ENCODE data around the gene IFNL4. TPM values are rescaled to one million over a fixed set of nuclear protein-coding genes. Genes with fewer than 3 reads are reported as not detected.
"Not testable (repeated sequence)": the region's sequence is repeated elsewhere in the genome, so short reads cannot be mapped to it uniquely, and the experiment has no call there.

The IFNL4 gene
- total RNA-seq, 1 donor from 2014 or later, result not detected

DNA sequence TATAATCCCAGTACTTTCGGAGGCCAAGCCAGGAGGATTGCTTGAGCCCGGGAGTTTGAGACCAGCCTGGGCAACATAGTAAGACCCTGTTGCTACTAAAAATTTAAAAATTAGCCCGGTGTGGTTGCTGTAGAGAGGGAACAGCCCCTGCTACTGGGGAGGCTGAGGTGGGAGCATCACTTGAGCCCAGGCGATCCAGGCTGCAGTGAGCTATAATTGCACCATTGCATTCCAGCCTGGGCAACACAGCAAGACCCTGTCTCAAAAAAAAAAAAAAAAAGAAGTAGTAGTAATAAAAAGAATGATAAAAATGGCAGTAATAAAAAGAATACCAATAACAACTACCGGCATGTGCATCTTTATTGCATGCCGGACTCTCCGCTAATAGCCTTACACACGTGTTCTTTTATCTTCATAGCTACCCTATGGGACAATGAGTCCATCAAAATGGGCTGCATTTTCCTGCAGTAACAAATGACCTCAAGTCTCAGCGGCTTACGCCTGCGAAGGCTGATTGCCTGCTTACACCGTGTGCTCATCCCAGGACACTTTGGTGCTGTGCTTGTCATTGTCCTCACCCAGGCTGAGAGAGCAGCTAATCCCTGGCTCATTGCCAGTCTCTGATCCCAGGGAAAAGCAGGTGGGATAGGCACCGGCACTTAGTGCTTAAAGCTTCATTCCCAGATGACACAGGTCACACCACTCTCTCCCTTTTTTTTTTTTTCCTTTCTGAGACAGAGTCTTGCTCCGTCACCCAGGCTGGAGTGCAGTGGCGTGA lies 30.2 kb downstream of the IFNL4 start:
- Histone ChIP-seq H3K36me3 (ENCODE audit: insufficient read depth, low read length) (no peaks in the 10 kb centered on the region), H3K79me2 (ENCODE audit: insufficient read depth, low read length) (no peaks in the 10 kb centered on the region), H3K9me3 (ENCODE audit: insufficient read depth, low read depth, low read length) (no peaks in the 10 kb centered on the region), H3K4me2 (ENCODE audit: low read length) (no peak overlapping the region), H4K20me1 (ENCODE audit: insufficient read depth, low read length) (no peaks in the 10 kb centered on the region), H3K4me1 (ENCODE audit: insufficient read depth, low read length) (no peaks in the 10 kb centered on the region), H3K4me3 (ENCODE audit: insufficient read depth, low read depth, low read length) (no peak overlapping the region), H2AFZ (ENCODE audit: low read depth, low read length) (no peak overlapping the region), H3K27ac (ENCODE audit: low read depth, low read length) (no peak overlapping the region), H3K27me3 (ENCODE audit: insufficient read depth, low read length) (peaks cover 3% of the 10 kb centered on the region), H3K9ac (ENCODE audit: low read length) (no peak overlapping the region)
- H3K9me3 Mint-ChIP-seq (ENCODE audit: unreplicated experiment), result peaks cover 10% of the 10 kb centered on the region
- TF ChIP-seq, protein P1, sequence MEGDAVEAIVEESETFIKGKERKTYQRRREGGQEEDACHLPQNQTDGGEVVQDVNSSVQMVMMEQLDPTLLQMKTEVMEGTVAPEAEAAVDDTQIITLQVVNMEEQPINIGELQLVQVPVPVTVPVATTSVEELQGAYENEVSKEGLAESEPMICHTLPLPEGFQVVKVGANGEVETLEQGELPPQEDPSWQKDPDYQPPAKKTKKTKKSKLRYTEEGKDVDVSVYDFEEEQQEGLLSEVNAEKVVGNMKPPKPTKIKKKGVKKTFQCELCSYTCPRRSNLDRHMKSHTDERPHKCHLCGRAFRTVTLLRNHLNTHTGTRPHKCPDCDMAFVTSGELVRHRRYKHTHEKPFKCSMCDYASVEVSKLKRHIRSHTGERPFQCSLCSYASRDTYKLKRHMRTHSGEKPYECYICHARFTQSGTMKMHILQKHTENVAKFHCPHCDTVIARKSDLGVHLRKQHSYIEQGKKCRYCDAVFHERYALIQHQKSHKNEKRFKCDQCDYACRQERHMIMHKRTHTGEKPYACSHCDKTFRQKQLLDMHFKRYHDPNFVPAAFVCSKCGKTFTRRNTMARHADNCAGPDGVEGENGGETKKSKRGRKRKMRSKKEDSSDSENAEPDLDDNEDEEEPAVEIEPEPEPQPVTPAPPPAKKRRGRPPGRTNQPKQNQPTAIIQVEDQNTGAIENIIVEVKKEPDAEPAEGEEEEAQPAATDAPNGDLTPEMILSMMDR (IDR thresholded peaks at IDR 0.05; ENCODE audit: insufficient read depth, low read depth, low read length), result no peak
- no peak for TF ChIP-seq EZH2 (IDR thresholded peaks at IDR 0.05; ENCODE audit: insufficient read depth, low read length)
- H3K4me3 Mint-ChIP-seq (ENCODE audit: unreplicated experiment), result no peak overlapping the region
- DNase-seq (ENCODE audit: low read depth), result no peak
- H3K36me3 Mint-ChIP-seq (ENCODE audit: low read depth, unreplicated experiment), result no peaks in the 10 kb centered on the region
- FAIRE-seq, result no peak
- H3K27me3 Mint-ChIP-seq (ENCODE audit: low read depth, unreplicated experiment), result peaks cover 52% of the 10 kb centered on the region
- no peak overlapping the region for H3K27ac Mint-ChIP-seq (ENCODE audit: unreplicated experiment)
- H3K4me1 Mint-ChIP-seq (ENCODE audit: low read depth, unreplicated experiment), result no peaks in the 10 kb centered on the region

DNA sequence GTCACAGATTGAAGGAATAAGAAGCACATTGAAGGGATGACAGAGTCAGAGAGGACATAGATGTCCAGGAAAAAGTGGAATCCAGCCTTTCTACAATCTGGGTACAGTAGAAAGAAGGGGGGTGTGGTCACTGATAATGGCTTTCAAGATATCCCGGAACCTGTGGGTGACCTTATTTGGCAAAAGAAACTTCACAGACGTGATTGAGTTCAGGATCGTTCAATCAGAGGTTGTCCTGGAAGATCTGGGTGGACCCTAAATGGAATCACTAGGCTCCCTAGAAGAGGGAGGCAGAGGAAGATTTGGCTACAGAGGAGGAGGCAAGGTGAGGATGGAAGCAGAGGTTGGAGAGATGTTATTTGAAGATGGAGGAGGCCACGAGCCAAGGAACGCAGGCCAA lies 31.6 kb downstream of the IFNL4 start:
- no peak overlapping the region for H3K27ac Mint-ChIP-seq (ENCODE audit: unreplicated experiment)
- H2AFZ ChIP-seq (ENCODE audit: low read depth, low read length), result no peak overlapping the region
- H3K4me3 Mint-ChIP-seq (ENCODE audit: unreplicated experiment), result no peak overlapping the region
- H3K27me3 ChIP-seq (ENCODE audit: insufficient read depth, low read length), result peaks cover 3% of the 10 kb centered on the region
- H3K4me3 ChIP-seq (ENCODE audit: insufficient read depth, low read depth, low read length), result no peak overlapping the region
- H4K20me1 ChIP-seq (ENCODE audit: insufficient read depth, low read length), result no peaks in the 10 kb centered on the region
- no peak overlapping the region for H3K27ac ChIP-seq (ENCODE audit: low read depth, low read length)
- DNase-seq (ENCODE audit: low read depth), result no peak
- H3K27me3 Mint-ChIP-seq (ENCODE audit: low read depth, unreplicated experiment), result peaks cover 50% of the 10 kb centered on the region
- TF ChIP-seq EZH2 (IDR thresholded peaks at IDR 0.05; ENCODE audit: insufficient read depth, low read length), result no peak
- TF ChIP-seq, protein P1 (IDR thresholded peaks at IDR 0.05; ENCODE audit: insufficient read depth, low read depth, low read length), result no peak
- no peaks in the 10 kb centered on the region for H3K36me3 Mint-ChIP-seq (ENCODE audit: low read depth, unreplicated experiment)
- H3K36me3 ChIP-seq (ENCODE audit: insufficient read depth, low read length), result no peaks in the 10 kb centered on the region
- H3K4me1 Mint-ChIP-seq (ENCODE audit: low read depth, unreplicated experiment), result no peaks in the 10 kb centered on the region
- H3K79me2 ChIP-seq (ENCODE audit: insufficient read depth, low read length), result no peaks in the 10 kb centered on the region
- peaks cover 10% of the 10 kb centered on the region for H3K9me3 Mint-ChIP-seq (ENCODE audit: unreplicated experiment)
- no peaks in the 10 kb centered on the region for H3K4me1 ChIP-seq (ENCODE audit: insufficient read depth, low read length)
- H3K4me2 ChIP-seq (ENCODE audit: low read length), result no peak overlapping the region
- H3K9me3 ChIP-seq (ENCODE audit: insufficient read depth, low read depth, low read length), result no peaks in the 10 kb centered on the region
- no peak overlapping the region for H3K9ac ChIP-seq (ENCODE audit: low read length)
- FAIRE-seq, result no peak

DNA sequence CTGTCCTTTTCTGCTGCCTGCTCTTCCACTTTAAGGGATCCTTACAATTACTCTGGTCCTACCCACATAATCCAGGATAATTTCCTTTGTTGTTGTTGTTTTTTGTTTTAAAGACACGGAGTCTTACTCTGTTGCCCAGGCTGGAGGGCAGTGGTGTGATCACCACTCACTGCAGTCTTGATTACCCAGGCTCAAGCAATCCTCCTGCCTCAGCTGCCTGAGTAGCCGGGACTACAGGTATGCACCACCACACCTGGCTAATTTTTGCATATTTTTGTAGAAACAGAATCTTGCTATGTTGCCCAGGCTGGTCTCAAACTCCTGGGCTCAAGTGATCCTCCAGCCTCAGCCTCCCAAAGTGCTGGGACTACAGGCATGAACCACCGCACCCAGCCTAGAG lies 33.3 kb downstream of the IFNL4 start:
- not testable (repeated sequence) for H2AFZ ChIP-seq (ENCODE audit: low read depth, low read length); H3K4me2 ChIP-seq (ENCODE audit: low read length); DNase-seq (ENCODE audit: low read depth); H3K36me3 Mint-ChIP-seq (ENCODE audit: low read depth, unreplicated experiment); H3K27ac ChIP-seq (ENCODE audit: low read depth, low read length); H3K4me1 Mint-ChIP-seq (ENCODE audit: low read depth, unreplicated experiment); H3K9ac ChIP-seq (ENCODE audit: low read length); H3K27me3 ChIP-seq (ENCODE audit: insufficient read depth, low read length); H3K36me3 ChIP-seq (ENCODE audit: insufficient read depth, low read length); H3K4me1 ChIP-seq (ENCODE audit: insufficient read depth, low read length); FAIRE-seq; H3K79me2 ChIP-seq (ENCODE audit: insufficient read depth, low read length); H3K4me3 Mint-ChIP-seq (ENCODE audit: unreplicated experiment); H4K20me1 ChIP-seq (ENCODE audit: insufficient read depth, low read length); H3K4me3 ChIP-seq (ENCODE audit: insufficient read depth, low read depth, low read length); H3K9me3 Mint-ChIP-seq (ENCODE audit: unreplicated experiment); H3K9me3 ChIP-seq (ENCODE audit: insufficient read depth, low read depth, low read length); H3K27ac Mint-ChIP-seq (ENCODE audit: unreplicated experiment)
- peaks cover 43% of the 10 kb centered on the region for H3K27me3 Mint-ChIP-seq (ENCODE audit: low read depth, unreplicated experiment)

All from astrocyte (in vitro differentiated cells and primary cell).